Uterus (tissue), 4 donors: ENCODE data around the gene UGGT2. TPM values are rescaled to one million over a fixed set of nuclear protein-coding genes. Genes with fewer than 3 reads are reported as not detected.
"Not testable (repeated sequence)": the region's sequence is repeated elsewhere in the genome, so short reads cannot be mapped to it uniquely, and the experiment has no call there.

Source experiments
- DNase-seq, 2 donors: peaks; one replicate each; pipeline ENCODE4 v3.0.0-alpha.2; 2019 to 2020
- H3K27ac ChIP-seq, 2 donors: fragments of 200-600 bp; sonication (generic); 1 replicate in 1 of 2; 2 replicates in 1 of 2; pipeline ENCODE4 v1.5.1; 2016 to 2018
- H3K27me3 ChIP-seq, 2 donors: fragments of 200-600 bp; sonication (generic); one replicate each; pipeline ENCODE4 v1.5.1; 2018 to 2019; ENCODE audit warnings: control low read depth in 1 of 2
- H3K36me3 ChIP-seq, 2 donors: fragments of 200-600 bp; sonication (generic); one replicate each; pipeline ENCODE4 v1.5.1; 2019; ENCODE audit warnings: control low read depth in 1 of 2
- H3K4me1 ChIP-seq, 2 donors: fragments of 200-600 bp; sonication (generic); one replicate each; pipeline ENCODE4 v1.5.1; 2018 to 2019; ENCODE audit warnings: control low read depth in 1 of 2
- H3K4me3 ChIP-seq, 2 donors: fragments of 200-600 bp; sonication (generic); 1 replicate in 1 of 2; 2 replicates in 1 of 2; pipeline ENCODE4 v1.5.1; 2018 to 2019; ENCODE audit warnings: mild to moderate bottlenecking in 1 of 2
- H3K9me3 ChIP-seq, 2 donors: fragments of 200-600 bp; sonication (generic); one replicate each; pipeline ENCODE4 v1.5.1; 2019; ENCODE audit warnings: control low read depth in 1 of 2
- POLR2A ChIP-seq, 2 donors: fragments of 450-650 bp; IDR thresholded peaks; one replicate each; pipeline ENCODE4 v1.6.1; 2016; ENCODE audit warnings: antibody characterized with exemption in 2 of 2, mild to moderate bottlenecking in 1 of 2, moderate library complexity in 1 of 2
- intact Hi-C: fragments of 100-400 bp; cut with DNase I; formaldehyde crosslinking; loops from one replicate; pipeline ENCODE4 v1.15.1; 2023; ENCODE audit warnings: low total_unique reads
- total RNA-seq, 4 donors: library from RNA; depleted of rRNA in 3 of 4; stranded (reverse); fragments of >200 nt in 3 of 4; gene quantifications; one replicate each; pipeline versions ENCODE4 v1.1.0 to v1.2.4, GENCODE V29; 2014 to 2023
- TF ChIP-seq, protein P1 (sequence below), 4 experiments: fragments of 200-600 bp in 2 of 4; fragments of 450-650 bp in 2 of 4; sonication (generic) in 2 of 4; IDR thresholded peaks; one replicate each; pipeline ENCODE4 v1.5.1; 2016 to 2019; ENCODE audit warnings: antibody characterized with exemption in 4 of 4, mild to moderate bottlenecking in 2 of 4, moderate library complexity in 1 of 4
- donor health status: DM: yes; HTN: yes; CAD: no.

The UGGT2 gene
- total RNA-seq, 4 donors from 2014 or later = 33.5 to 171 (median 116) TPM

DNA sequence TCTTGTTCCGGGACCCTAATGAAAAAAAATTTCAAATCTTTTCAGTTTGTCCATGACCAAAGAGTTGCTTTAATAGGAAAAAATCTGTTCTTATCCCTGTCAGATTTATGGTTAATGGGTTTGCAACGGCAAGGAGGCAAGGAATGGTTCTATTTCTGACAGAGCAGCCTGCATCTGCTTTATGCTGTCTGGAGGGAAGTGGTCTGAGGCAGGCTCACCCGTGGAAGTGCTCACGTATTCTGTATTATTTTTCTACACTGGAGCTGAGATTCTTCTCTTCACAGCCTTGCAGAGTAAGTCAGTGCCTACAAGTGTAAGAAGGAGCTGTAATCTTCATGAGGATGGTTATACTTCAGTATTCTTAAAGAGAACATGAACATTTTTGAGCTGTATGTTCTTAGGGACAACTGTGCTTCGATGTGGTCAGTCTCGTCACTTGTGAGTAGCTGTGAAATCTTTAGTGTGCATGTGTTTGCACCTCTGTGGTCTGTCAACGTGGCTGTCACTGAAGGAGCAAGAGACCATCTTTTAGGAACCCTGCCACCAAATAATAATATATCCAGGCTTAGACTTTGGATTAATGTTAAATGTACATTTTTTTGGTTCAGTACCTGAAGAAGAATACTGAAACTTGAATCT, 262.0 kb downstream of the UGGT2 start:
- Histone ChIP-seq H3K27ac (no peak overlapping the region), H3K4me1 (no peaks in the 10 kb centered on the region), H3K27me3 (no peaks in the 10 kb centered on the region), H3K36me3 (no peaks in the 10 kb centered on the region), H3K9me3 (no peaks in the 10 kb centered on the region), H3K4me3 (no peak overlapping the region)
- no peak for TF ChIP-seq POLR2A (IDR thresholded peaks at IDR 0.05)
- TF ChIP-seq, protein P1, sequence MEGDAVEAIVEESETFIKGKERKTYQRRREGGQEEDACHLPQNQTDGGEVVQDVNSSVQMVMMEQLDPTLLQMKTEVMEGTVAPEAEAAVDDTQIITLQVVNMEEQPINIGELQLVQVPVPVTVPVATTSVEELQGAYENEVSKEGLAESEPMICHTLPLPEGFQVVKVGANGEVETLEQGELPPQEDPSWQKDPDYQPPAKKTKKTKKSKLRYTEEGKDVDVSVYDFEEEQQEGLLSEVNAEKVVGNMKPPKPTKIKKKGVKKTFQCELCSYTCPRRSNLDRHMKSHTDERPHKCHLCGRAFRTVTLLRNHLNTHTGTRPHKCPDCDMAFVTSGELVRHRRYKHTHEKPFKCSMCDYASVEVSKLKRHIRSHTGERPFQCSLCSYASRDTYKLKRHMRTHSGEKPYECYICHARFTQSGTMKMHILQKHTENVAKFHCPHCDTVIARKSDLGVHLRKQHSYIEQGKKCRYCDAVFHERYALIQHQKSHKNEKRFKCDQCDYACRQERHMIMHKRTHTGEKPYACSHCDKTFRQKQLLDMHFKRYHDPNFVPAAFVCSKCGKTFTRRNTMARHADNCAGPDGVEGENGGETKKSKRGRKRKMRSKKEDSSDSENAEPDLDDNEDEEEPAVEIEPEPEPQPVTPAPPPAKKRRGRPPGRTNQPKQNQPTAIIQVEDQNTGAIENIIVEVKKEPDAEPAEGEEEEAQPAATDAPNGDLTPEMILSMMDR (IDR thresholded peaks at IDR 0.05) = no peak
- no peak for DNase-seq
- intact Hi-C loops = no loop called here

DNA sequence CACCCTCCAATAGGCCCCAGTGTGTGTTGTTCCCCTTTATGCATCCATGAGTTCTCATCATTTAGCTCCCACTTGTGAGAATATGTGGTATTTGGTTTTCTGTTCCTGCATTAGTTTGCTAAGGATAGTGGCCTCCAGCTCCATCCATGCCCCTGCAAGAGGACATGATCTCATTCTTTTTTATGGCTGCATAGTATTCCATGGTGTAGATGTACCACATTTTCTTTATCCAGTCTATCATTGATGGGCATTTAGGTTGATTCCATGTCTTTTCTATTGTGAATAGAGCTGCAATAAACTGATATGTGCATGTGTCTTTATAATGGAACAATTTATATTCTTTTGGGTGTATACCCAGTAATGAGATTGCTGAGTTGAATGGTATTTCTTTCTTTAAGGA, 263.9 kb downstream of the UGGT2 start:
- H3K27ac ChIP-seq, intact Hi-C loops, DNase-seq: not testable (repeated sequence)

DNA sequence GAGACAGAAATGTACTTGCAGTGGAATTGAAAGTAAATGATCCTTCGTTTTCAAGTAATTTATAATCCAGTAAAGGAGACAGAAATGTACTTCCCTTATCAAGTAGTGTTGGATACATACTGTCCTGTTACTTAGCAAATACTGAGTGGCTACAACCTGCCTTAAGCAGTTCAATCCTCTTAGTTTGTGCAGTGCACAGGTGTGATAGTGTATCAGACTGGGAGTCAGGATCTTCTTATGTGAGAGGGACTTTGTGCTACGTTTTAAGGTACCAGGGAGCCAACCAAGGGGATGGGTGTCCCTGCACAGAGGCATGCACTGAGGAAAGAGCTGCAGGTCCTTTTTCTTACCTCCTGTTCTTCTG, 265.1 kb downstream of the UGGT2 start:
- Histone ChIP-seq H3K27me3 (no peaks in the 10 kb centered on the region), H3K4me3 (no peak overlapping the region), H3K36me3 (no peaks in the 10 kb centered on the region), H3K4me1 (no peaks in the 10 kb centered on the region), H3K27ac (no peak overlapping the region), H3K9me3 (no peaks in the 10 kb centered on the region)
- intact Hi-C loops = no loop called here
- no peak for DNase-seq
- TF ChIP-seq, protein P1 (IDR thresholded peaks at IDR 0.05) = no peak
- TF ChIP-seq POLR2A (IDR thresholded peaks at IDR 0.05) = no peak

More for the DNA sequence above, 263.9 kb downstream of the UGGT2 start:
- not testable (repeated sequence) for H3K9me3 ChIP-seq, H3K4me1 ChIP-seq, H3K4me3 ChIP-seq, H3K27me3 ChIP-seq, H3K36me3 ChIP-seq

DNA sequence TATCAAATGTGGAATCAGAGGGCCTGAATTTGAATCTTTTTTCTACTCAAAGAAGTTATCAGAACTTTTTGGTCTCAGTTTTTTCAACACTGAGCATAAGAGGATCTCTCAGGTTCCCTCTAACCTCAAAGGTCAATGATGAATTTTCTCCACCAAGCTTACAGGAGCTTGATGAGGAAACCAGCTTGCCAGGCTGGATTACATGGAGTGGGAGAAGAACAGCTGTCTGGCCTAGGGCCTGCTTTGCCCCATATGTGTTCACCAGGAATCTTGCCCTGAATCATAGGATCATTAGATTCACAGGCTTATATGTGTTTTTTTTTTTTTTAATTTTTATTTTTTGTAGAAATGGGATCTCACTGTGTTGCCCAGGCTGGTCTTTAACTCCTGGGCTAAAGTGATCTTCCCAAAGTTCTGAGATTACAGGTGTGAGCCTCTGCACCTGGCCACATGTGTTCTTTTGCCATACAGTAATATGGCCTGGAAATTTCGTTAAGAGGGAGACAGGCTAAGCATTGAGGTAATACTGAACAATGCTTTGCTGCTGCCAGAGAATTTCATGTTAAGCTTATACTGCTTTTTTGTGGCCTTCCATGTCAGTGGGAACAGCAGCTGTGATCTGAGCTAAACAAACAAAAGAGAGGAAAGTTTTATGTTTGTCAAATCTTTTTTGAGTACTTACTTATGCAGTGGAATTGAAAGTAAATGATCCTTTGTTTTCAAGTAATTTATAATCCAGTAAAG, 265.7 kb downstream of the UGGT2 start:
- Histone ChIP-seq H3K4me1 (no peaks in the 10 kb centered on the region), H3K36me3 (no peaks in the 10 kb centered on the region), H3K9me3 (no peaks in the 10 kb centered on the region), H3K4me3 (no peak overlapping the region), H3K27me3 (no peaks in the 10 kb centered on the region), H3K27ac (no peak overlapping the region)
- intact Hi-C loops = no loop called here
- TF ChIP-seq, protein P1 (IDR thresholded peaks at IDR 0.05) = no peak
- no peak for TF ChIP-seq POLR2A (IDR thresholded peaks at IDR 0.05)
- no peak for DNase-seq

DNA sequence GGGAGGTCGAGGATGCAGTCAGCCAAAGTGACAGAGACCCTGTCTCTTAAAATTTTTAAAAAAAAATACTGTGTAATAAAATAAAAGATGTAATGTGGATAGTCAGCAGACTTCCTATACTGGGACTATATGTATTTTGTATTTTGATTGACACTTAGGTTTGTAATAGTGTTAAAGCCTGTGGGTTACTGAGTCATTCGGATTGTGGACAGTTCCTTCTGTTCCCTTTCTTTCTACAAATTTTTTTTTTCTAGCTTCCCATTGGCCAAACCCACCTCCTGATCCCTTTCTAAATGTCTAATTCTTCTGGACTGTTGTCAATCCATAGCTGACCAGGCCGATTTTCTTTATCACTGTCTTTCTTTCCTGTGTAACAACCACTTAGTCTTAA, 268.3 kb downstream of the UGGT2 start:
- H3K27me3 ChIP-seq = no peaks in the 10 kb centered on the region
- TF ChIP-seq, protein P1 (IDR thresholded peaks at IDR 0.05) = no peak
- TF ChIP-seq POLR2A (IDR thresholded peaks at IDR 0.05) = no peak
- no peak overlapping the region for H3K4me3 ChIP-seq
- no peaks in the 10 kb centered on the region for H3K9me3 ChIP-seq
- intact Hi-C loops = no loop called here
- no peak overlapping the region for H3K27ac ChIP-seq
- no peaks in the 10 kb centered on the region for H3K36me3 ChIP-seq
- DNase-seq = no peak
- H3K4me1 ChIP-seq = no peaks in the 10 kb centered on the region
